Mammary epithelial cell (primary cell): ENCODE results near the gene STX2.

ENCODE experiments used
- EZH2 ChIP-seq: IDR thresholded peaks from 2 replicates; pipeline ENCODE4 v1.6.1; 2012; ENCODE audit warnings: low read length, inconsistent platforms, borderline replicate concordance
- TF ChIP-seq, protein P1 (sequence below), 2 donors: IDR thresholded peaks in 1 of 2; conservative IDR thresholded peaks in 1 of 2; 2 replicates each; pipeline ENCODE4 v1.5.1; 2011 to 2012; ENCODE audit warnings: inconsistent platforms in 2 of 2, low read length in 2 of 2, mild to moderate bottlenecking in 2 of 2, control low read depth in 1 of 2, low read depth in 1 of 2; ENCODE audit not compliant: insufficient read depth in 1 of 2; ENCODE audit errors: extremely low read depth in 1 of 2

DNA sequence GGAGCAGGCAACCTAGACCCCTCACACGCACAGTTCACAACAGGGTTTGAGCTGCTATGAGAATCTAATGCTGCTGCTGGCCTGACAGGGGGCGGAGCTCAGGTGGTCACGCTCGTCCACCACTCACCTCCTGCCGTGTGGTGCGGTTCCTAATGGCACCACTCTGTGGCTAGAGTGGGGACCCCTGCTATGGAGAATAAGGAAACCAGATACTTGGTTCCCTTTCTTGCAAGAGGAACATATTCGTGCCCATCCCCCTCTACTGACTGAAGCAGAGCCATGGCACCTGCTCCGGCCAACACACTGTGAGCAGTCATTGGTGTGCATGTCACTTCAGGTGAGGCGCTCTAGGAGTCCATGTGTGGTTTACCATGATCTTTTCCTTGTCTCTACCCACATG, 92.5 kb downstream of the STX2 start:
- TF ChIP-seq, protein P1, sequence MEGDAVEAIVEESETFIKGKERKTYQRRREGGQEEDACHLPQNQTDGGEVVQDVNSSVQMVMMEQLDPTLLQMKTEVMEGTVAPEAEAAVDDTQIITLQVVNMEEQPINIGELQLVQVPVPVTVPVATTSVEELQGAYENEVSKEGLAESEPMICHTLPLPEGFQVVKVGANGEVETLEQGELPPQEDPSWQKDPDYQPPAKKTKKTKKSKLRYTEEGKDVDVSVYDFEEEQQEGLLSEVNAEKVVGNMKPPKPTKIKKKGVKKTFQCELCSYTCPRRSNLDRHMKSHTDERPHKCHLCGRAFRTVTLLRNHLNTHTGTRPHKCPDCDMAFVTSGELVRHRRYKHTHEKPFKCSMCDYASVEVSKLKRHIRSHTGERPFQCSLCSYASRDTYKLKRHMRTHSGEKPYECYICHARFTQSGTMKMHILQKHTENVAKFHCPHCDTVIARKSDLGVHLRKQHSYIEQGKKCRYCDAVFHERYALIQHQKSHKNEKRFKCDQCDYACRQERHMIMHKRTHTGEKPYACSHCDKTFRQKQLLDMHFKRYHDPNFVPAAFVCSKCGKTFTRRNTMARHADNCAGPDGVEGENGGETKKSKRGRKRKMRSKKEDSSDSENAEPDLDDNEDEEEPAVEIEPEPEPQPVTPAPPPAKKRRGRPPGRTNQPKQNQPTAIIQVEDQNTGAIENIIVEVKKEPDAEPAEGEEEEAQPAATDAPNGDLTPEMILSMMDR (conservative IDR thresholded peaks at IDR 0.05 in 1 of 2, IDR thresholded peaks at IDR 0.05 in 1 of 2; ENCODE audit: extremely low read depth in 1 of 2, insufficient read depth in 1 of 2, low read depth in 1 of 2, low read length in 2 of 2): no peak
- no peak for TF ChIP-seq EZH2
